Tibial nerve (tissue), 4 donors: Measurements from ENCODE around the gene LPCAT2. TPM values are rescaled to one million over a fixed set of nuclear protein-coding genes. Genes with fewer than 3 reads are reported as not detected.

Experiments
- DNase-seq, 2 donors: peaks; one replicate each; pipeline ENCODE4 v3.0.0-alpha.2; 2019; ENCODE audit warnings: low spot score in 2 of 2
- H3K27ac ChIP-seq, 4 donors: fragments of 200-600 bp; sonication (generic) in 3 of 4; one replicate each; pipeline ENCODE4 v1.5.1; 2017 to 2019; ENCODE audit warnings: mild to moderate bottlenecking in 1 of 4
- H3K27me3 ChIP-seq, 2 donors: fragments of 200-600 bp; sonication (generic) in 1 of 2; one replicate each; pipeline versions ENCODE4 v1.5.1 to v1.6.0; 2017 to 2019
- H3K36me3 ChIP-seq, 3 donors: fragments of 200-600 bp; sonication (generic); one replicate each; pipeline ENCODE4 v1.5.1; 2018 to 2019
- H3K4me1 ChIP-seq, 4 donors: fragments of 200-600 bp; sonication (generic) in 3 of 4; one replicate each; pipeline ENCODE4 v1.5.1; 2017 to 2019
- H3K4me3 ChIP-seq, 4 donors: fragments of 200-600 bp; sonication (generic) in 3 of 4; one replicate each; pipeline ENCODE4 v1.5.1; 2017 to 2019; ENCODE audit warnings: mild to moderate bottlenecking in 1 of 4, moderate library complexity in 1 of 4
- H3K9me3 ChIP-seq, 4 donors: fragments of 200-600 bp; sonication (generic) in 3 of 4; one replicate each; pipeline ENCODE4 v1.5.1; 2017 to 2019
- EP300 ChIP-seq, 2 donors: sonication (generic); formaldehyde crosslinking; IDR thresholded peaks; one replicate each; pipeline ENCODE4 v1.6.1; 2017; ENCODE audit warnings: antibody characterized with exemption in 2 of 2, mild to moderate bottlenecking in 1 of 2
- POLR2A ChIP-seq, 2 donors: fragments of 450-650 bp; IDR thresholded peaks; one replicate each; pipeline ENCODE4 v1.6.1; 2017; ENCODE audit warnings: antibody characterized with exemption in 2 of 2, mild to moderate bottlenecking in 2 of 2, moderate library complexity in 2 of 2
- WGBS, 2 donors: methylation state at CpG; one replicate each; pipeline ENCODE4 v1.1.5; 2018; 5-methylcytosine and 5-hydroxymethylcytosine counted together
- total RNA-seq, 4 donors: library from RNA; depleted of rRNA; stranded (reverse); fragments of >200 nt; gene quantifications; one replicate each; pipeline ENCODE4 v1.1.0, GENCODE V29; 2016
- TF ChIP-seq, protein P1 (sequence below), 5 experiments: fragments of 200-600 bp in 3 of 5; fragments of 450-650 bp in 2 of 5; sonication (generic) in 3 of 5; IDR thresholded peaks; one replicate each; pipeline ENCODE4 v1.5.1; 2016 to 2019; ENCODE audit warnings: antibody characterized with exemption in 5 of 5, mild to moderate bottlenecking in 3 of 5, moderate library complexity in 2 of 5

LPCAT2 gene
- total RNA-seq, 4 donors from 2014 or later: 14.9 to 33.4 (median 24.0) TPM

DNA sequence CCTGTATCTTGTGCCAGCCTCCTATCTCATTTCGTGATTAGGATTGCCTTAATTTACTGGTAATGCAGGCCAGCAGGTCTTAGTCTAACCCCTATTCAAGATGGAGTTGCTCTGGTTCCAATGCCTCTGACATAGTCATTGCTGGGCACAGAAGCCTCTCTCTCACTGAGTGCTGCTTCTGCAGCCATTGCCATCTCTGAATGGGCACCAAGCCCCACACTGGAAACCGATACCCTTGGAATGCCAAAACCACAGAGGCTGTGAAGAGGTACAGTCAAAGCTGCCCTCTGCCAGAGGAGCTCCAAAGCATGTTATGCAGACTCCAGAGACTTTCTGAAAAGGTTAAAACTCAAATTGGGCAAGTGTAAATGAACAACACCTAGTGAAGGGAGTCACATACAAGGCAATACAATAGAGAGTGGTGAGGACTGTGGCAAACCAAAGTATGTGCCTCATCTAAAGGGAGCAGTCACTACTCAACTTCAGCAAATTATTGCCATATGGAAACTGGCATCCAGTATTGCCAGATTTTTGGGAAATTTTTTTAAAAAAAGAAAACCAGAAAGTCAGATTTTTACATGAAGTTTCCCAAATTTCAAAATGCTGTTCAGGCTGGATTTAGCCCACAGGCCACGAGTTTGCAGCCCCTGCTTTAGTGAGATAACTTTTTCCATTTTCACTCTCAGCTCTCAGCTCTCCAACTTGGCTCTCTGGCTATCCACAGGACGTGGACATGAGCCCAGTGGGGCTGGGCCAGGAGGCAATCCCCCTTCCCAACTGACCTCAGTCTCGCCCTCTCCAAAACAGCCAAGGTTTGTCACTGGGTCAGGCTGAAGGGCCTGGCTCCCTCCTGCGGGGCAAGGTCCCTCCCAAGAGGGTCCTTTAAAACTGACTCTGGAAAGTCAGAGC, 32.0 kb upstream of the LPCAT2 start:
- no peak for DNase-seq
- Histone ChIP-seq H3K9me3 (no peaks in the 10 kb centered on the region), H3K4me3 (no peak overlapping the region), H3K27ac (peak overlapping the region; percentile 45 to 92 (median 82)), H3K36me3 (no peaks in the 10 kb centered on the region), H3K27me3 (no peaks in the 10 kb centered on the region), H3K4me1 (peaks cover 0 to 56% (median 3%) of the 10 kb centered on the region in 4 donors)
- peak in 1 of 2 donors; percentile 31 for TF ChIP-seq EP300 (IDR thresholded peaks at IDR 0.05)
- TF ChIP-seq, protein P1, sequence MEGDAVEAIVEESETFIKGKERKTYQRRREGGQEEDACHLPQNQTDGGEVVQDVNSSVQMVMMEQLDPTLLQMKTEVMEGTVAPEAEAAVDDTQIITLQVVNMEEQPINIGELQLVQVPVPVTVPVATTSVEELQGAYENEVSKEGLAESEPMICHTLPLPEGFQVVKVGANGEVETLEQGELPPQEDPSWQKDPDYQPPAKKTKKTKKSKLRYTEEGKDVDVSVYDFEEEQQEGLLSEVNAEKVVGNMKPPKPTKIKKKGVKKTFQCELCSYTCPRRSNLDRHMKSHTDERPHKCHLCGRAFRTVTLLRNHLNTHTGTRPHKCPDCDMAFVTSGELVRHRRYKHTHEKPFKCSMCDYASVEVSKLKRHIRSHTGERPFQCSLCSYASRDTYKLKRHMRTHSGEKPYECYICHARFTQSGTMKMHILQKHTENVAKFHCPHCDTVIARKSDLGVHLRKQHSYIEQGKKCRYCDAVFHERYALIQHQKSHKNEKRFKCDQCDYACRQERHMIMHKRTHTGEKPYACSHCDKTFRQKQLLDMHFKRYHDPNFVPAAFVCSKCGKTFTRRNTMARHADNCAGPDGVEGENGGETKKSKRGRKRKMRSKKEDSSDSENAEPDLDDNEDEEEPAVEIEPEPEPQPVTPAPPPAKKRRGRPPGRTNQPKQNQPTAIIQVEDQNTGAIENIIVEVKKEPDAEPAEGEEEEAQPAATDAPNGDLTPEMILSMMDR (IDR thresholded peaks at IDR 0.05): no peak
- TF ChIP-seq POLR2A (IDR thresholded peaks at IDR 0.05): no peak
- WGBS, 2 donors: 71% methylated on average over 6 of the region's 6 CpGs

DNA sequence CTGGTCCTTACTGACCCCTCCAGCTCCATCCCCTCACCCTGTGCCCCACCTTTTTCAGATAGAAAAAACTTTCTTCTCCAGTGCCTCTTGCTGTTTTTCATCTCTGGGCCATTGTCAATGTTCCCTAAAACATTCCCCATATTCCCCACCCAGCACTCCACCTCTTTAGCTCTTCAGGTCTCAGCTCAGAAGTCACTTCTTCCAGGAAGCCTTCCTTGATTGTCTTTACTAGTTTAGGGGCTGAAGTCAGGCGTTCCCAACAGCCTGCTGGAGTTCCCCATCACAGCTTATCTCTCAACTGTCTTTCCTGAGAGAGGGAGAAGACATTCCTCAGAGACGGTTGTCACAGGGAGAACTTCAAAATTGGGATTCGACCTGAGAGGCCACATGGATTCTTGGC, 31.1 kb upstream of the LPCAT2 start:
- H3K36me3 ChIP-seq: peaks cover 0 to 3% (median 0%) of the 10 kb centered on the region in 3 donors
- H3K27ac ChIP-seq: peak overlapping the region; percentile 45 to 92 (median 82)
- peaks cover 0 to 61% (median 7%) of the 10 kb centered on the region in 4 donors for H3K4me1 ChIP-seq
- no peak for TF ChIP-seq EP300 (IDR thresholded peaks at IDR 0.05)
- no peak for TF ChIP-seq POLR2A (IDR thresholded peaks at IDR 0.05)
- TF ChIP-seq, protein P1 (IDR thresholded peaks at IDR 0.05): no peak
- no peak for DNase-seq
- no peaks in the 10 kb centered on the region for H3K9me3 ChIP-seq
- 90 to 91% methylated on average over 3 of the region's 3 CpGs for WGBS, 2 donors
- no peak overlapping the region for H3K4me3 ChIP-seq
- no peaks in the 10 kb centered on the region for H3K27me3 ChIP-seq

DNA sequence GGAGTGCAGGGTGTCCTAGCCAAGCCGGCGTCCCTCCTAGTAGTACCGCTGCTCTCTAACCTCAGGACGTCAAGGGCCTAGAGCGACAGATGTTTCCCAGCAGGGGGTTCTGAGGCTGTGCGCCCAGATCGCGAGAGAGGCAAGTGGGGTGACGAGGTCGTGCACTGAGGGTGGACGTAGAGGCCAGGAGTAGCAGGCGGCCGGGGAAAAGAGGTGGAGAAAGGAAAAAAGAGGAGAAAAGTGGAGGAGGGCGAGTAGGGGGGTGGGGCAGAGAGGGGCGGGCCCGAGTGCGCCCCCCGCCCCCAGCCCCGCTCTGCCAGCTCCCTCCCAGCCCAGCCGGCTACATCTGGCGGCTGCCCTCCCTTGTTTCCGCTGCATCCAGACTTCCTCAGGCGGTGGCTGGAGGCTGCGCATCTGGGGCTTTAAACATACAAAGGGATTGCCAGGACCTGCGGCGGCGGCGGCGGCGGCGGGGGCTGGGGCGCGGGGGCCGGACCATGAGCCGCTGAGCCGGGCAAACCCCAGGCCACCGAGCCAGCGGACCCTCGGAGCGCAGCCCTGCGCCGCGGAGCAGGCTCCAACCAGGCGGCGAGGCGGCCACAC, 29.9 kb upstream of the LPCAT2 start, which contains the start of gene MMP2:
Gene MMP2 (plus strand): TSS at position 372 of the 603 bp plus-strand sequence. CDS start 282 bp downstream, outside the sequence.
- H3K27me3 ChIP-seq: no peaks in the 10 kb centered on the region
- peak in 1 of 2 donors; percentile 81 for TF ChIP-seq EP300 (IDR thresholded peaks at IDR 0.05)
- no peak for TF ChIP-seq POLR2A (IDR thresholded peaks at IDR 0.05)
- TF ChIP-seq, protein P1 (IDR thresholded peaks at IDR 0.05): peak in 1 of 5 experiments; percentile 6
- H3K27ac ChIP-seq: peak within 1 kb of the TSS; percentile 75 to 92 (median 82)
- 6% methylated on average over 24 to 34 of the region's 46 CpGs for WGBS, 2 donors
- peaks cover 0 to 15% (median 0%) of the 10 kb centered on the region in 3 donors for H3K36me3 ChIP-seq
- peaks cover 0 to 69% (median 7%) of the 10 kb centered on the region in 4 donors for H3K4me1 ChIP-seq
- H3K9me3 ChIP-seq: no peaks in the 10 kb centered on the region
- DNase-seq: peak; percentile 75 to 82
- peak within 1 kb of the TSS; percentile 45 to 72 (median 48) for H3K4me3 ChIP-seq

DNA sequence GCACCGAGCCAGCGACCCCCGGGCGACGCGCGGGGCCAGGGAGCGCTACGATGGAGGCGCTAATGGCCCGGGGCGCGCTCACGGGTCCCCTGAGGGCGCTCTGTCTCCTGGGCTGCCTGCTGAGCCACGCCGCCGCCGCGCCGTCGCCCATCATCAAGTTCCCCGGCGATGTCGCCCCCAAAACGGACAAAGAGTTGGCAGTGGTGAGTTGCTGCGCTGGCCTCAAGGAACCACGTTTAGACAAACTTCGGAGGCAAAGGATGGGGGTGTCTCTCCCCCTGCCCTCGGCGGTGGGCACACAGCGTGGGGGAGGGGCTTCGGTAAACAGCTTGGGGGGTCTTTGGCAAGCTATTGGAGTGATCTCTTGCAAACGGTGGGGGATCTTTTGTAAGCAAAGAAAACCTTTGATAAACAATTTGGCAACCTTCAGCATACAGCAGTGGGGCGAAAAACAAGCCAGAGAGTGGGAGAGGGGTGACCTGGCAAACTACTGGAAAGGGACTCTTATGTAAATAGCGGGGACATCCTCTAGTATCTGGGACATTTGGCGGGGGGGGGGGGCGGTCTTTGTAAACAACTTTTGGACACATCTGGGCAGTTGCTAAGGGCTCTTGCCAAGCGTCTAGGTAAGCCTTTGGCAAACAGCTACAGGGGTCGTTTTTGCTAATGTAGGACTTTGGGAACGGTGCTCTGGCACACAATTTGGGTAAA, 29.3 kb upstream of the LPCAT2 start:
- WGBS, 2 donors: 0 to 1% methylated on average over 15 to 26 of the region's 41 CpGs
- Histone ChIP-seq H3K27me3 (no peaks in the 10 kb centered on the region), H3K36me3 (peaks cover 0 to 20% (median 0%) of the 10 kb centered on the region in 3 donors), H3K4me3 (peak overlapping the region; percentile 45 to 72 (median 48)), H3K27ac (peak overlapping the region; percentile 75 to 92 (median 82)), H3K4me1 (peaks cover 0 to 69% (median 7%) of the 10 kb centered on the region in 4 donors), H3K9me3 (no peaks in the 10 kb centered on the region)
- TF ChIP-seq, protein P1 (IDR thresholded peaks at IDR 0.05): no peak
- TF ChIP-seq POLR2A (IDR thresholded peaks at IDR 0.05): no peak
- no peak for DNase-seq
